GM10266 (cell line): Measurements from ENCODE around the gene TMEM132A.

Experiments used
- DNase-seq: peaks from one replicate; pipeline ENCODE4 v3.0.0; 2012; ENCODE audit errors: extremely low spot score
- CTCF ChIP-seq: IDR thresholded peaks from 2 replicates; pipeline ENCODE4 v1.5.1; 2012; ENCODE audit warnings: mild to moderate bottlenecking, low read depth; ENCODE audit not compliant: control insufficient read depth, insufficient read depth; ENCODE audit errors: missing control alignments

The TMEM132A gene

GRCh38 chr11:60923800-60924109 lies 505 bp upstream of the TMEM132A start:
- no peak for TF ChIP-seq CTCF

GRCh38 chr11:60924906-60925853 lies 920 bp downstream of the TMEM132A start:
- no peak for TF ChIP-seq CTCF
- peak; percentile 67 for DNase-seq

More at GRCh38 chr11:60923800-60924109, 505 bp upstream of the TMEM132A start:
- no peak for DNase-seq

GRCh38 chr11:60925868-60926267 lies 1.6 kb downstream of the TMEM132A start:
- TF ChIP-seq CTCF = no peak

GRCh38 chr11:60926500-60926899 lies 2.2 kb downstream of the TMEM132A start:
- no peak for TF ChIP-seq CTCF
- no peak for DNase-seq

More at GRCh38 chr11:60925868-60926267, 1.6 kb downstream of the TMEM132A start:
- DNase-seq = no peak

GRCh38 chr11:60927061-60927592 lies 2.9 kb downstream of the TMEM132A start:
- no peak for TF ChIP-seq CTCF

GRCh38 chr11:60927600-60927999 lies 3.3 kb downstream of the TMEM132A start:
- DNase-seq = no peak
- no peak for TF ChIP-seq CTCF

More at GRCh38 chr11:60927061-60927592, 2.9 kb downstream of the TMEM132A start:
- no peak for DNase-seq

- DNase-seq = no peak
- TF ChIP-seq CTCF = no peak
These were observed 4.3 kb downstream of the TMEM132A start for GRCh38 chr11:60928563-60929001.
